Left cardiac atrium (tissue), 4 donors: ENCODE data around the gene RAD51AP1. TPM values are rescaled to one million over a fixed set of nuclear protein-coding genes. Genes with fewer than 3 reads are reported as not detected.

Experiments
- ATAC-seq, 2 donors: fragments of 200-7000 bp; cut with Tn5 transposase; one replicate each; pipeline ENCODE4 v1.9.1; 2020; ENCODE audit warnings: mild to moderate bottlenecking in 2 of 2, moderate library complexity in 2 of 2
- DNase-seq: peaks from one replicate; pipeline ENCODE4 v3.0.0-alpha.2; 2020
- intact Hi-C, 2 donors: fragments of 100-400 bp; cut with DNase I; formaldehyde crosslinking; loops; one replicate each; pipeline versions ENCODE4 v1.14.1 to v1.15.1; 2022 to 2023
- total RNA-seq, 2 donors: library from RNA; stranded (reverse); fragmentation: NEBNext Ultra II Directional; extraction: Animal tissue kit (Norgen Biotek cat#: 25700); gene quantifications; one replicate each; pipeline ENCODE4 v1.2.1, GENCODE V29; 2021
- donor health status: DM: no; HTN: yes; CAD: no.
- donor health status: DM: no; HTN: yes; CAD: no; lungs with severe emphysema.
- donor health status: DM: yes; HTN: yes; CAD: no.
- donor health status: Dilated cardiomyopathy.

RAD51AP1 gene
- total RNA-seq, 2 donors from 2014 or later, result 1.1 to 2.8 TPM

- intact Hi-C loops, result no loop called here
- ATAC-seq (no peak), DNase-seq (no peak)
These were observed 1.5 kb downstream of the RAD51AP1 start for GRCh38 chr12:4540170-4540569.

- DNase-seq (no peak), ATAC-seq (no peak)
- intact Hi-C loops, result no loop called here
These were observed 1.9 kb downstream of the RAD51AP1 start for GRCh38 chr12:4540638-4541037.

DNA sequence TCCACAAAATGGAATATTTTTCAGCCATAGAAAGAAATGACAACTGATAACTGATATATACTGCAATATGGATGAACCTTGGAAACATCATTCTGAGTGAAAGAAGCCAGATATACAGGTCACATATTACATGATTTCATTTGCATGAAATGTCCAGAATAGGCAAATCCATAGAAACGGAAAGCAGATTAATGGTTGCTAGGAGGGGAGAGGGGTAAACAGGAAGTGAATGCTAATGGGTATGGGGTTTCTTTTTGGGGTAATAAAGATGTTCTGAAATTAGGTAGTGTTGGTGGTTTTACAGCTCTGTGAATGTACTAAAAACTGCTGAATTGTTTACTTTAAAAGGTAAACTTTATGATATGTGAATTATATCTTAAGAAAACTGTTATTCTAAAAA is 6.5 kb downstream of the RAD51AP1 start:
- no peak for ATAC-seq
- intact Hi-C loops, result no loop called here
- DNase-seq, result no peak

GRCh38 chr12:4552191-4552590 is 13.5 kb downstream of the RAD51AP1 start:
- DNase-seq (no peak), ATAC-seq (no peak)
- intact Hi-C loops, result no loop called here

DNA sequence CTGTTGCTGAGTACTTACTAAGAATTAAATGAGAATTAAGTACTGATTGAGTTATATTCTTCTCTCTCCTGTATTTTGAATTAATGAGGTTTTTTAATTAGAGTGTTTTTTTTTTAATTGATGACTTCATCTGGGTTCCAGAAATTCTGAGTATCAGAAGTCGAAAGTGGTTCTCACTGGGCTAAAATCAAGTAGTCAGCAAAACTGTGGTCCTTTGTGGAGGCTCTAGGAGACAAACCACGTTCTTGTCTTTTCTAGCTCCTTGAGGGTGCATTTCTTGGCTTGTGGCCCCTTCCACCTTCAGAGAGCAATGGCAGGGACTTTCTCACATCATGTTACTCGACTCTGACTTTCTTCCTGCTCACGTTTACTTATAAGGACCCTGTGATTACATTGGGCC is 15.3 kb downstream of the RAD51AP1 start:
- DNase-seq (no peak), ATAC-seq (no peak)
- intact Hi-C loops, result no loop called here

GRCh38 chr12:4555804-4556203 is 17.1 kb downstream of the RAD51AP1 start:
- ATAC-seq (no peak), DNase-seq (no peak)
- intact Hi-C loops, result no loop called here

DNA sequence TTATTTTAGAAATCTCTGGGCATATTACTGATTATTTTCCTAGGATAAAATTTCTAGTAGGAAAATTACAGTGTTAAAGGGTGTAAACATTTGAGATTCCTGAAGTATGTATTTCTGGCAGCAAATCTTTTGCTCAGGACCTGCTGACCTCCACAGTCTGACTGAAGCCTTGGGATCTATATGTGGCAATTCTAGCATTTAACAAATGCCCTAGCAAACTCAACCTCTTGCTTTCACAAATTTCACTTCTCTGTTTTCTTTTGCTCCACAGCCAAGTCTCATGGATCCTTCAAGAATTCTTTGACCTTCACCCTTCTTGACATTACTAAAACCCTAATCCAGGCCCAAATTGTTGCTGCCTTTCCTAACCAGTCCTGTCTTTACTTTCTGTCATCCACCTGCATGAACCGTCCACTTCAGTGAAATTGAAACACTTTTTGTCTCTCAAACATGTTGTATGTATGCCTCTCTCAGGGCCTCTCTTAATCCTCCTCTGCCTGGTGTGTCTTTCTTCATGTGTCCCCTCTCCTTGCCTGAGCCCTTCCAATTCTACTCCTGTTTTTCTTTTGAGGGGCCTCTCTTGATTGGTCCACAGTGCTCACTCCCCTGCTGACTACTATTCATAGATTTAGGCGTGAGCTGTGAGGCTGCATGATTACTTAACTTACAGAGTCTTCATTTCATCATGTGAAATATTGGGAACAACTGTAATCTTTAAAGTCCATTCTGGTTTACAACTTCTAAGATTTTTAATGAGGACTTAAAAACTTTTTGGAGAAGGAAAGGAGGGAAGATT is 18.2 kb downstream of the RAD51AP1 start:
- intact Hi-C loops, result no loop called here
- no peak for DNase-seq
- ATAC-seq, result no peak

- intact Hi-C loops, result no loop called here
- no peak for DNase-seq
- no peak for ATAC-seq
These were observed 18.9 kb downstream of the RAD51AP1 start for GRCh38 chr12:4557586-4557985.

DNA sequence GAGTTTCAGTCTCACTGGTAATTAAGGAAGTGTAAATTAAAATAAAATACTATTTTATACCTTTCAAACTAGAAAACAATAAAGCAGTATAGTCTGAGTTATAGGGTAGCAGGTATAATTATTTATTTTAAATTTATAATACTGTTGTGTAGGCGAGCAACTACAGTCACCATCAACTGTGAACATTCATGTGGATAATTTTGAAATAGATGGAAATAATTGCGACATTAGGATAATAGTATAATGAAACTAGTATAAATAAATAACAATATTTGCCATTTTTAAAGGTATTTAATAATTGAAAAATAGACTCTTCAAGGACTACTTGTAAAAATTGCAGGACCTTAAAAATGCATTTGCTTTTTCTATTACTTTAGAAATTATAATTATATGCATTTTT is 19.5 kb downstream of the RAD51AP1 start:
- no peak for ATAC-seq
- DNase-seq, result no peak
- intact Hi-C loops, result no loop called here

DNA sequence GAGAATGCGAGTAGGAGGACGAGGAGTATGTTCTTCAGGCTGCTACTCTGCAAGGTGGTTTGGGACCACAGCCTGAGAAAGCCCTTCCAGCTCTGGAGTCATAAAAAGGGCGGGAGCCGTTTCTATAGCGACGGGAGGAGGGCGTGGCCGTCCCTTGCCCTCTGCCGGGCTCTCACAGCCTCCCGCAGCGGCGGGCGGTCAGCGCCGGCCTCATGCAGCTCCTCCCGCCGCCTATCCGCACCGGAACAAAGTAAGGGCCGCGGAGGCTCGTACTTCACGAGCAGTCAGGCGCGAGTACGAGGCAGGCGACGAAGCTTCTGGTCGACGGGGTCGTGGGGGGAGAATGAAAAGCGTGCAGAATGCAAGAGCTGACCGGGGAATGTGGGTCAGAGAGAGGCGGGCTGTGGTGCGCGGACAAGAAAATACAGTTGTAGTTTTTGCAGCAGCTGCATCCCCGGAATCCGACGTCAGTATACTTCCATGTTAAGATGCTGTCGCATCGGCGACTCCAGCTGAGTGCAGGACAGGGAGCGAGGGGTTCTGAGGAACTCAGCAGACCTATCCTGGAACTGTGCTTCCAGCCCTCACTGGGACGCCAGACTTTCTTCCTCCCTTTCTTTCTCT is 23.5 kb downstream of the RAD51AP1 start, which contains the start of gene DYRK4:
Gene DYRK4, plus strand, starts transcription at position 175 of the 624 bp plus-strand sequence. Its CDS starts 38 bp downstream, at position 213.
- ATAC-seq, result peak; percentile 93 to 98
- DNase-seq, result peak; percentile 84
- intact Hi-C loops, result no loop called here

- intact Hi-C loops, result no loop called here
- no peak for ATAC-seq
- DNase-seq, result no peak
These were observed 24.6 kb downstream of the RAD51AP1 start for GRCh38 chr12:4563336-4563735.

GRCh38 chr12:4564818-4565217 is 26.1 kb downstream of the RAD51AP1 start:
- intact Hi-C loops, result no loop called here
- no peak for DNase-seq
- ATAC-seq, result no peak

- no peak for ATAC-seq
- no peak for DNase-seq
- intact Hi-C loops, result no loop called here
These were observed 27.8 kb downstream of the RAD51AP1 start for GRCh38 chr12:4566474-4566873.

DNA sequence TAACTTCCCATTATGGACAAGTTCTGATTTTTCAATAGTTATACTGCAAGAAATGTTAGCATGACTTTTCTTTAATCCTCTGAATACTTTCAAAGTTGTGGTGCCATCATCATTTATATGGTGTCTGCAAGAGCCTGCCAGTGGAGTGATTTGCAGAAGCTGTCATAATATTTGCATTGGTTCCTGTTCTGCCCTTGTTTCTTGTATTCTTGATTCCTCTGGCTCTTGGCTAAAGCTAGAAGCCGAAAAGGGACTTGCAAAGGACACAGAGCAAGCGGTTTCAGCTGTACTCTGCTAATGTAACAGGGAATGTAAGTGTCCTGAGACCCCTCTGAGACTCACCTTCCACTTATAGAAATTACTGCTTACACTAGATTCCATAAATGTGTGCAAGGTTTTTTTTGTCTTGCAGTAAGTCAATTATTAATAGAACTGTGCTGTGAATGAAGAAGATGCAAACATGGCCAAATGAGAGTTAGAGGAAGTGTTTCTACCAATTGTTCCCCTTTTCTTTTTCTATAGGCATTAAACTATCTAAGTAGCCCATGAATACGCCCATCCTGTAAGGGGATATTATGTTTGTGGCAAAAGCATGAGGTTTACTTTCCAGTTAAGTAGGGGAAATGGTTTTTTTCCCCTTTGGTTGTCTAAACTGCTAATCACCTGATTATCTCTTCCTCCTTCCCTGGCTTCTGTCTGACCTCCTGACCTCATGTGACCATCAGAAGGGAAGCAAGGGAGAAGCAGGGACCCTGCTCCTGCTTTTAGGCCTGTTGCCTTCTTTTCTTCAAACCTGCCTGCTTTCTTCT is 28.6 kb downstream of the RAD51AP1 start:
- intact Hi-C loops, result no loop called here
- DNase-seq (no peak), ATAC-seq (peak; percentile 34 to 59)

- intact Hi-C loops, result no loop called here
- no peak for ATAC-seq
- no peak for DNase-seq
These were observed 30.6 kb downstream of the RAD51AP1 start for GRCh38 chr12:4569261-4569660.

GRCh38 chr12:4572680-4573079 is 34.0 kb downstream of the RAD51AP1 start:
- no peak for DNase-seq
- intact Hi-C loops, result no loop called here
- ATAC-seq, result no peak

GRCh38 chr12:4579305-4580102 is 40.8 kb downstream of the RAD51AP1 start:
- peak in 1 of 2 donors; percentile 33 for ATAC-seq
- intact Hi-C loops, result no loop called here
- DNase-seq, result no peak

- ATAC-seq, result no peak
- intact Hi-C loops, result no loop called here
- DNase-seq, result no peak
These were observed 41.6 kb downstream of the RAD51AP1 start for GRCh38 chr12:4580281-4580688.

DNA sequence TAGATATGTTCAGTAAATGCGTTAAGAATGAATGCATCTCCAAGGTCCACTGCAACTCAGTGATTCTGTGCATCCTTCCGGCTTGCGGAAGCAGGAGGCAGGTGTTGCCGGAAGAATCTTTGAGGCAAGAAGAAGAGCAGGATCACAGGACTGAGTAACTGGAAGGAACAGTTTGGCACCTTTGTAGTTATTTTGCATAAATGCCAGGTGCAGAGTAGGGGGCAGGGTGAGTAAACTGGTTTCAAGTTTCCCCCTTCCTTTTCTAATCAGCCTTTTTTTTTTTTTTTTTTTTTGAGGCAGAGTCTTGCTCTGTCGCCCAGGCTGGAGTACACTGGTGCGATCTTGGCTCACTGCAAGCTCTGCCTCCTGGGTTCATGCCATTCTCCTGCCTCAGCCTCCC is 45.6 kb downstream of the RAD51AP1 start:
- ATAC-seq (no peak), DNase-seq (no peak)
- intact Hi-C loops, result no loop called here
